Measurements from ENCODE around the gene ARID5B.

DNA sequence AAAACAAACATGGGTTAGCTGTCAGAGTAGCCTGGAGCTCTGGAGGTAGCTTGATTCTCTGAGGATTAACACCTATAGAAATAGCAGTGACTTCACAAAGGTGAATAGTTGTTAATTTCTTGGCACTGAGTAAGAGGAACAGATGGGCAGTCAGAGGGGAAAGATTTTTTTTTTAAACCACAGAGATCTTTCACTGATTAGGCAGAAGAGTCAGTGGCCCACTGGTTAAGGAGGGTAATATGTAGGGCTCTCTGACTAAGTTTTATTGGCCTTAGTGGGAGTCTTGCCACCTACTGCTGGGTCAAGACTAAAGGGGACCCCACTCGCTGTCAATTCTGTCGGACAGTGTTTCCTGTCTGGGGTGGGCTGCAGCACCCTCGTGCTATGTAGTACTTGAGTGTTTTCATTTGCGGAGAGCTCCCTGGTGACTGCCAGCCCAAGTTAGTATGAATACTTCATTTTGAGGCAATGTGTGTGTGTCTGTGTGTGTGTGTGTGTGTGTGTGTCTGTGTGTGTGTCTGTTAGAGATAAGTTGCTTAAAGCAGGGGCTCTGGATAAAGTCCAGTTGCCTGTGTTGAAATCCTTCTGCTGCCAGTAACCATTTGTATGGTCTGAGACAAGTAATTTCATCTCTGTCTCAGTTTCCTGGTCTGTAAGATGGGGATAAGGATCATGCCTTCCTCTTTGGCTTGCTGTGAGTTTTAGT, 145.2 kb downstream of the ARID5B start:
- TF ChIP-seq EZH2 (IDR thresholded peaks at IDR 0.05; ENCODE audit: borderline replicate concordance, insufficient read depth, low read depth, low read length, poor library complexity, severe bottlenecking), result no peak
- TF ChIP-seq, protein P1, sequence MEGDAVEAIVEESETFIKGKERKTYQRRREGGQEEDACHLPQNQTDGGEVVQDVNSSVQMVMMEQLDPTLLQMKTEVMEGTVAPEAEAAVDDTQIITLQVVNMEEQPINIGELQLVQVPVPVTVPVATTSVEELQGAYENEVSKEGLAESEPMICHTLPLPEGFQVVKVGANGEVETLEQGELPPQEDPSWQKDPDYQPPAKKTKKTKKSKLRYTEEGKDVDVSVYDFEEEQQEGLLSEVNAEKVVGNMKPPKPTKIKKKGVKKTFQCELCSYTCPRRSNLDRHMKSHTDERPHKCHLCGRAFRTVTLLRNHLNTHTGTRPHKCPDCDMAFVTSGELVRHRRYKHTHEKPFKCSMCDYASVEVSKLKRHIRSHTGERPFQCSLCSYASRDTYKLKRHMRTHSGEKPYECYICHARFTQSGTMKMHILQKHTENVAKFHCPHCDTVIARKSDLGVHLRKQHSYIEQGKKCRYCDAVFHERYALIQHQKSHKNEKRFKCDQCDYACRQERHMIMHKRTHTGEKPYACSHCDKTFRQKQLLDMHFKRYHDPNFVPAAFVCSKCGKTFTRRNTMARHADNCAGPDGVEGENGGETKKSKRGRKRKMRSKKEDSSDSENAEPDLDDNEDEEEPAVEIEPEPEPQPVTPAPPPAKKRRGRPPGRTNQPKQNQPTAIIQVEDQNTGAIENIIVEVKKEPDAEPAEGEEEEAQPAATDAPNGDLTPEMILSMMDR (IDR thresholded peaks at IDR 0.05), result no peak

Data from B cell (primary cell).